K562 (cell line): ENCODE measurements around the gene TTLL11.

Experiments
- EP300 ChIP-seq: IDR thresholded peaks from 2 replicates; pipeline ENCODE4 v1.6.1; 2012; ENCODE audit warnings: low read length, improper control_type of control experiment
- GABPA ChIP-seq: fragments of 200-800 bp; sonication (Bioruptor generic); conservative IDR thresholded peaks from 2 replicates; pipeline ENCODE4 v1.6.1; 2016; ENCODE audit warnings: low read depth, missing genetic modification characterization, missing compliant biosample characterization
- GTF2B ChIP-seq: IDR thresholded peaks from 2 replicates; pipeline ENCODE4 v1.6.1; 2011; ENCODE audit not compliant: insufficient read length; ENCODE audit errors: extremely low read depth
- MAFF ChIP-seq: IDR thresholded peaks from 2 replicates; pipeline ENCODE4 v1.6.1; 2012; ENCODE audit warnings: low read length, improper control_type of control experiment
- PHB2 ChIP-seq: fragments of 450-650 bp; IDR thresholded peaks from 2 replicates; pipeline ENCODE4 v1.6.1; 2017; ENCODE audit warnings: low read depth
- RBM22 ChIP-seq: fragments of 200-400 bp; formaldehyde crosslinking; IDR thresholded peaks from 2 replicates; pipeline ENCODE4 v1.6.1; 2018; ENCODE audit warnings: low read length, low read depth; ENCODE audit not compliant: poor library complexity, severe bottlenecking
- RNF219 ChIP-seq: fragments of 250-450 bp; sonication (Bioruptor Pico); IDR thresholded peaks from 2 replicates; pipeline ENCODE4 v1.5.0; 2022; ENCODE audit warnings: mild to moderate bottlenecking
- SMAD1 ChIP-seq: fragments of 150-350 bp; IDR thresholded peaks from 2 replicates; pipeline ENCODE4 v1.6.1; 2014; ENCODE audit warnings: low read length, low read depth; ENCODE audit not compliant: partially characterized antibody
- TSHZ1 ChIP-seq: fragments of 250-450 bp; sonication (Bioruptor Pico); IDR thresholded peaks from 2 replicates; pipeline ENCODE4 v1.4.0; 2020; ENCODE audit warnings: mild to moderate bottlenecking, moderate library complexity
- ZNF146 ChIP-seq: IDR thresholded peaks from one replicate; pipeline ENCODE4 v1.6.1; 2018; ENCODE audit warnings: missing compliant biosample characterization; ENCODE audit not compliant: unreplicated experiment
- TF ChIP-seq, protein P1 (sequence below), 3 experiments: IDR thresholded peaks in 2 of 3; conservative IDR thresholded peaks in 1 of 3; 2 replicates each; pipeline ENCODE4 v1.5.1; 2011 to 2012; ENCODE audit warnings: low read length in 3 of 3, mild to moderate bottlenecking in 3 of 3, control low read depth in 2 of 3, improper control_type of control experiment in 1 of 3, inconsistent platforms in 1 of 3, low read depth in 1 of 3, mixed read lengths in 1 of 3, moderate library complexity in 1 of 3; ENCODE audit not compliant: insufficient read depth in 2 of 3

DNA sequence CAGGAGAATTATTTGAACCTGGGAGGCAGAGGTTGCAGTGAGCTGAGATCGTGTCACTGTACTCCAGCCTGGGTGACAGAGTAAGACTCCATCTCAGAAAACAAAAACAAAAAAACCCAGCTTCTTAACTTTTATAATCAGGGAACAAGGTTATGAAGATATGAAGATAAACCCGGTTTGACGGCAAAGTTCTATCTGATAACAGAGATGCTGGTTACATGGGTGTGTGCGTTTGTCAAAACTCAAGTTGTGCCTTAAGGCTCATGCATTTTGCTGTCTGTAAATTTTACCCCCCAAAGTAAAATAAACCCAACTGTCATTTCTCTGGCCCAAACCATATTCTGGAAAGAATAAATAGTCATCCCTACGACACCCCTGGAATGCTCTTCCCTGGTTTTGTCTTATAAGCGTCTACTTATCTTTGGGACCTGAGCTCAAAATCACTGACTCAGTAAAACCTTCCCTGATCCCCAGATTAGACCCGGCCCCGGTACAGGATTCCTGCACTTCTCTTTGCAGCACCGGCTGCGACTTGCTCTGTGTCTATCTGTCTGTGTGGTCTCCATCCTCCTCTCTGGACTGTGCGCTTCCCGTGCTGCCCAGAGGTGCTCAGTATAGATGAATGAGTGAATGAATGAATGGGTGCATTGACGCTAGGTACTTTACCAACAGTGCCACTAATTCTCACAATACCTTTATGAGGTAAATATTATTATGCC, 269.5 kb downstream of the TTLL11 start:
- no peak for TF ChIP-seq MAFF
- no peak for TF ChIP-seq RNF219 (CRISPR knock-in tag)
- no peak for TF ChIP-seq PHB2
- TF ChIP-seq, protein P1, sequence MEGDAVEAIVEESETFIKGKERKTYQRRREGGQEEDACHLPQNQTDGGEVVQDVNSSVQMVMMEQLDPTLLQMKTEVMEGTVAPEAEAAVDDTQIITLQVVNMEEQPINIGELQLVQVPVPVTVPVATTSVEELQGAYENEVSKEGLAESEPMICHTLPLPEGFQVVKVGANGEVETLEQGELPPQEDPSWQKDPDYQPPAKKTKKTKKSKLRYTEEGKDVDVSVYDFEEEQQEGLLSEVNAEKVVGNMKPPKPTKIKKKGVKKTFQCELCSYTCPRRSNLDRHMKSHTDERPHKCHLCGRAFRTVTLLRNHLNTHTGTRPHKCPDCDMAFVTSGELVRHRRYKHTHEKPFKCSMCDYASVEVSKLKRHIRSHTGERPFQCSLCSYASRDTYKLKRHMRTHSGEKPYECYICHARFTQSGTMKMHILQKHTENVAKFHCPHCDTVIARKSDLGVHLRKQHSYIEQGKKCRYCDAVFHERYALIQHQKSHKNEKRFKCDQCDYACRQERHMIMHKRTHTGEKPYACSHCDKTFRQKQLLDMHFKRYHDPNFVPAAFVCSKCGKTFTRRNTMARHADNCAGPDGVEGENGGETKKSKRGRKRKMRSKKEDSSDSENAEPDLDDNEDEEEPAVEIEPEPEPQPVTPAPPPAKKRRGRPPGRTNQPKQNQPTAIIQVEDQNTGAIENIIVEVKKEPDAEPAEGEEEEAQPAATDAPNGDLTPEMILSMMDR (IDR thresholded peaks at IDR 0.05 in 2 of 3, conservative IDR thresholded peaks at IDR 0.05 in 1 of 3; ENCODE audit: insufficient read depth in 2 of 3, low read depth in 1 of 3, low read length in 3 of 3) = no peak
- no peak for TF ChIP-seq GABPA (tag)
- no peak for TF ChIP-seq GTF2B
- TF ChIP-seq ZNF146 = no peak
- TF ChIP-seq EP300 = no peak
- TF ChIP-seq SMAD1 = no peak
- TF ChIP-seq RBM22 = no peak
- TF ChIP-seq TSHZ1 (CRISPR knock-in tag) = no peak
